Activated naive CD4-positive, alpha-beta T cell treated with anti-CD3 and anti-CD28 coated beads, Interleukin-2, amount 50 U/mL, for 16 hours (primary cell): ENCODE results near the gene MCM3AP.
"Not testable (repeated sequence)": the region's sequence is repeated elsewhere in the genome, so short reads cannot be mapped to it uniquely, and the experiment has no call there.

Experiments
- DNase-seq: peaks from one replicate; pipeline ENCODE4 v3.0.0-alpha.2; 2020

The MCM3AP gene

DNA sequence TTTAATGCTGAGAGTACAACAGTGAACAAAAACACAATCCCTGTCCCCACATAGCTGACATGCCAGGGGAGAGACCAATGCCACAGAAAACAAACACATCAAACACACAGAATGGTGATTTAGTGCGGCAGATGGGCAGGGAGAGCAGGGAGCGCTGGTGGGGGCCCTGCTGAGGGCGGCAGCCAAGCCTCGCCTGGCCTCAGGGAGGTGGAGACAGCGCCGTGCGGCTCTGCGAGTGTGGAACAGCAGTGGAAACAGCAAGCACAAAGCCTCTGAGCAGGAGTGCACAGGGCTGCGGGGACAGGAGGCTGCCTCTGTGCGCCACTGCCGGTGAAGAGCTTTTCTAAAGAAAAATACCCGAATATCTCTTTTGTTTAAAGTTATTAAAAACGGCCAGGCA lies 17.0 kb downstream of the MCM3AP start:
- no peak for DNase-seq

DNA sequence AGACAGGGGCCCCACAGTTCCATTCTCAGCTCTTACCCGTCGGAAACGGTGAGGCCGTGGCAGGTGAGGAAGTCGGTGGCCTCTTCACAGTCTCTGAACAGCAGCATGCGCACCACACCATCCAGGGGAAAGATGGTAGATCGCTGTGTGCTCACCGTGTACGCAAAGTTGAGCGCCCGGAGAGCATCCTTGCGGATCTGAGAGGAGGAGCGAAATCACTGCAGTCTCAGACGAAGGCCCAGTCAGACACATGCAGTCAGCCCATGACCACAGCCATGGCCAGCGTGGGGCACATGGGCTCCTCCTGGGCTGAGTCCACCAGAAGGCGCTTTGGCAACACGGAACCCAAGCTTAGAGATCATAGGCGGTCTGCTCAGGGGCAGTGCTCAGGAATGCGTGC lies 18.5 kb downstream of the MCM3AP start:
- no peak for DNase-seq

DNA sequence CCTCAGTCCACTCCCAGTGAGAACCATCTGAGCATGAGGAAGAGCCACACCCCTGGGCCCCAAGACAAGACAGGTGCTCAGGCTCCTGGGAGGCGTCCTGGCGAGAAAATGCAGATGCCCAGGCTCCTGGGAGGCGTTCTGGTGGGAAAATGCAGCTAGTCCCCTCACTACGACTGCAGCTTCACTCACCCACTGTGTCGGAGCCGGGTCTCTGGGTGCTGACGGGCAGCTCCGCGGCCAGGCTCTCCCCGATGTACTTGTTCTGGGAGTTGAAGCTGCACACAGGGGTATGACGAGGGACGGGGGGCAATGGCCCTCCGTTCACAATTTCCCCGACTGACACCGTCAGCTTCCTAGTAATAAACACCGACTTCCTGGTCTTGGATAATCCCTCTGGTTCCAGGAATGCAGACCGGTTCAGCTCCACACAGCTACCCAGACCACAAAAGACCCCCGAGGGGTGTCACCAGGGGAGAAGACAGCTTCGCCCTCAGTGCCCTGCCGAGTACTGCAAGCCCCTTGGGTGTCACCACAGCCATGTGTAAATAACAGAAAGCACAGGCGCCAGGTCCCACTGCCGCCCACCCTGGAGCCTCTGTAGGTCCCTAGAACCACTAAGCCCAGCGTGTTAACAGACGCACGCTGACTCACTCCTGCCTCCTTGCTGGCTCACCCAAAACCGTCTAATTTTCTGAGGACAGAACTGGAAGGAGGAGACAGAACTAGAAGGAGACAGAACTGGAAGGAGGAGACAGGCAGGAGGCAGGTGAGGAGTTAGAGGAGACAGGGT lies 19.5 kb downstream of the MCM3AP start:
- DNase-seq: no peak

GRCh38 chr21:46264690-46265144 lies 20.7 kb downstream of the MCM3AP start:
- no peak for DNase-seq

DNA sequence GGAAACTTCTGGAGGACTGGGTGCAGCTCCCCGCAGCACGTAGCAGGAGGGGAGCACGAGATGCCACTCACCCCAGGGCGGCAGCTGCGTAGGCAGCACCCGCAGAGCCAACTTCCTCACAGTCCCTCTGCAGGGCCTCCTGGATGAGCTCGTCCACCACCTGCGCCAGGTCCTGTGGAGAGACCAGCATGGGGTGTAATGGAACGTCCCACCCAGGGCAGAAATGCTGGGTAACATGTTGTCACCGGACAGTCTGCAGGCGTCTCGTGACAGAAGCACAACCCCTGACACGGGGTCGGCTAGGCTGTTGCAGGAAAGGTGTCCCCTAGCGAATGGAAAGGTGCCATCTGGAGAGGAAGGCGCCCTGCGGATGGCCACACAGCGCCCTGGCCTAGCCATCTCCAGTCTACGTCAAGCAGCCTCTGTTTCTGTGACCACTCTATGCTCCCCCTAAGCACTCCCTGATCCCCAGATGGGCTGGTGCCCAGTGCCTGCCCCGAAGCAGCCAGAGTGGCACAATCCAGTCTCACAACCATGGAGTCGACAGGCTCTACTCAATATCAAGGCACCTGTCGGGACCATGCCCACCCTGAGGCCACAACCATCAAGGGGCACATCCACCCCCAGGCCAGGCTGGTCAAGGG lies 21.2 kb downstream of the MCM3AP start:
- DNase-seq: no peak

DNA sequence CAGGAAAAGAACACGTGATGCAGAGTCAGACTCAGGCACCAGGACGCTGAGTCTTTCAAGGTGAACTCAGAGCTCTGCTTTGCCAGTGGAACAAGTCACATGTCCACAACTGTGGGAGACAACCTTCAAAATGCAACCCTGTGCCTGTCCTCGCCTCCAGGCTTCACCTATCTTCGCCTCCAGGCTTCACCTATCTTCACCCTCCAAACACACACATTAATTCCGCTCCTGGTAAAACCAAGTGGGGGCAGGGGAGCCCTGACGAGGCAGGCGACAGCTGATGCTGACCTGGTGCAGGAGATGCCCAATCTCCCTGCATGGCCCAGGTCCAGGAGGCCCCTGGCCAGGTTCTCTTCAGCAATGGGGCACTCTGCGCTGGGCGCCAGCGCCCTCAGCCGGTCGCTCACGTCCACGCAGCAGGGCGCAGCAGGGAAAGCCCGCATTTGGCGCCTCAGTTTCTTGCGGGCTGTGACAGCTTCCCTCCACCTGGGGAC lies 28.9 kb downstream of the MCM3AP start:
- DNase-seq: no peak

DNA sequence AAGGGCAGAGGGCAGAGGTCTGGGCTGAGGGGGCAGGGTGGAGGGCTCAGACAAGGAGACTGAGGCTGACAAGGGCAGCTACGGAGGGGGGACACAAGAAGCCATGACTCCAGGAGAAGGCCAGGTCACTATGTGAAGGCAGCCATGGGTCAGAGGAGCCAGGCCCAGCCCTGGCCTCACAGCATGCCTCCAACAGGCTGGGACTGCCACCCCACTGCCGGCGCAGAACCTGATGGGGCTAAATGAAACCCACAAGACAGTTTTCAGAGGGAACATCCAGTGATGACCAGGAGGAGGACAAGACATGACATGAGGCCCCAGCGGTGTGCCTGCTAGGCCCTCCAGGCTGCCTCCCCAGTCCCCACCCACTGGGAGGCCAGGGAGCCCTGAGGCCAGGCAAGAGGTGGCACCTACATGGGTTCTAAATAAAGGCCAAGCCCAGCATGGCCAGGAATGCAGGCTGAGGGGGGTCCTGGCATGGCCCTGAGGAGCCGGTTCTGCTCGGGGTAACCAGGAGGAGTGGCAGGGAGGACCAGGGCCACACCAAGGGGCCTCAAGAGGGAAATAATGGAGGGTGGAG lies 29.6 kb downstream of the MCM3AP start:
- no peak for DNase-seq

DNA sequence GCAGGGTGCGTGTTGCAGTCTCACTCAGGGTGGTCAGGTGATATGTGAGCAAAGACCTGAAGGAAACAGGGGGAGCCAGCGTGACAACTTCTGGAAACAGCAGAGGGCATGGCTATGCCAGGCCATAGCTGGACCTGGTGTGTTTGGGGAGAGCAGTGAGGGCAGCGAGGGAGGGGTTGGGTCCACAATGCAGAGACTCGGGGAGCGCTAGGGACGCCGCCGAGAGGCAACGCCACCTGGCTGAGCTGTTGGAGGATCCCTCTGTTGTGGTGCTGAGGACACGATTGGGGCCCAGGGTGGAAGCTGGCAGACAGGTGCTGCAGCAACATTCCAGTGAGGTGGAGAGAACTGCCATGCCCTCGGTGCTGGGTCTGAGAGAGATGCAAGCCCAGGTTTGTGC lies 30.2 kb downstream of the MCM3AP start:
- DNase-seq: no peak

DNA sequence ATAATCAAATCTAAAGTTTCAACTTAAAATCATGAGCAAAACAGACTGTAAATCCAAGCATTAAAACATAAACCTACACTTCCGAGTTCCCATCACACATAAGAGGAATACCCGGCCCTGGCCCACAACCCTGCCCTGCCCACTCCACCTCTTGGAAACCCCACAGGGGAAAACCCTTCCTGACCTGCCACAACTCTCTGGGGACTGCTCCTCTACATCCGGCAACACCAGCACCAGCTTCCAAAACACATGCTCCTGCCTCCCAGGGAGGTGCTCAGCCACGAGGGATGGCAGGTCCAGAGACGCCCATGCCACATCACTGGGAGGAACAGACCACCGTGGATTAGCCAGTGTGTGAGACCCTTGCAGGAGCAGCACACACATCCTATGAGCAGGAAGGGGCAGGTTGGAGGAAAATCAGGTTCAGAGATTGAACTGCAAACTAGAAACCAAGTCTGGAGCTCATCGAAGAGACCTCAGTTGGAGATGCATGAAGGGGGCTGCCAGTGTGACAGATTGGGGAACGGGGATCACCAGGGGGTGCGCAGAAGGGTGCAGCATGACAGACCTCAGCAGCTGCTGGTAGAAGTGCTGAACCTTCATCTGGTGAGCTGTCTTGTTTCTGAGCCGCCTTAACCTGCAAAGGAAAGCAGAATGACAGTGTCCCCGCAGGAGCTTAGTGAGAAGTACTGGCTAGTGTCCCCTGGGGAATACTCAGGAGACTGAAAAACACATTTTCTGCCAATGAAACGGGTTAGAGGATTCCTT lies 31.0 kb downstream of the MCM3AP start:
- no peak for DNase-seq

DNA sequence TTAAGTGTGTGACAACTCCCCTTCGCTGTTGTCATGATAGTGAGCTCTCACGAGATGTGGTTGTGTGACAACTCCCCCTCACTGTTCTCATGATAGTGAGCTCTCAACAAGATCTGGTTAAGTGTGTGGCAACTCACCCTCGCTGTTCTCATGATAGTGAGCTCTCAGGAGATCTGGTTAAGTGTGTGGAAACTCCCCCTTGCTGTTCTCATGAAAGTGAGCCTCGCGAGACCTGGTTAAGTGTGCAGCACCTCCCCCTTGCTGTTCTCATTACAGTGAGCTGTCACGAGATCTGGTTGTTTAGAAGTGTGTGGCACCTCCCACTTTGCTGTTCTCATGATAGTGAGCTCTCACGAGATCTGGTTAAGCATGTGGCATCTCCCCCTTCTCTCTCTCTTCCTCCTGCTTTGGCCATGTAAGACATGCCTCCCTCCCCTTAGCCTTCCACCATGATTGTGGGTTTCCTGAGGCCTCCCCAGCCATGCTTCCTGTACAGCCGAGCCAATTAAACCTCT lies 31.7 kb downstream of the MCM3AP start:
- DNase-seq: peak; percentile 53

- DNase-seq: no peak
Observed at GRCh38 chr21:46252840-46253239, 32.6 kb downstream of the MCM3AP start.

DNA sequence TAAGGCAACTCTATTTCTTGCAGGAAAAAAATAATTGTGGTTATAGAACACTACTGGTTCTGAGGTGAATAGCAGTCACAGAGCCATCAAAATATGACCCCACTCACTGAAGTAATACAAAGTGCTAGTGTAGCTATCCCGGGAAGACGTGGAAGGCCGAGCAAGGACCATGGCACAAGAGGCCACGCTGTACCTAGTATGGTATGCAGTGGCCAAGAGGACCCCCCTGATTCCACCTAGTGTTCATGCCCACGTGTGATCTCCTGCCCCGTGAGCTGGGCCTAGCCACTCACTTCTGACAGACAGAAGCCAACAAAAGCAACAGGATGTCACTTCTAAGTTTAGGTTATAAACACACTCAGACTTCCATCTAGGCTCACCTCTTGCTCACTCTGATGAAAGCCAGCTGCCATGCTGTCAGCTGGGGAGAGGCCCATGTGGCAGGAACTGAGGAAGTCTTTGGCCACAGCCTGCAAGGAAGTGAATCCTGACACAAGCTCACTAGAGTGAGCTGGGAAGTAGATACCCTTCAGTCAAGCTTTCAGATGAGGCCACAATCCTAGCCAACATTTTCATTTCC lies 35.2 kb downstream of the MCM3AP start:
- no peak for DNase-seq

DNA sequence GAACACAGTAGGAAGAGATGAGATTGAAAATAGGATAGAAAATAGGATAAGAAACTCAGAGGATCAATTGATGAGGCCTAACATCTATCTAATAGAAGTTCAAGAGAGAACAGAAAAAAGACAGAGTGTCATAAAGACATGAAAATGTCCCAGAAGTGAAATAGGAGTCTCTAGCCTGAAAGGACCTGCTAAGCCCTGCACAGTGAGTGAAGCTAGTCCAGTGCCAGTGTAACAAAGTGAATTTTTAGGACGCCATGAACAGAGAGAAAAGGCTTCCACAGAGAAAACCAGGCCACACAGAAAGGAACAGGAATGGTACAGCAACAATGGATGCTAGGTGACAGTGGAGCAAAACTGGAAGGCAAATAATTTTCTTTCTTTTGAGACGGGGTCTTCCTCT lies 36.6 kb downstream of the MCM3AP start:
- no peak for DNase-seq

- no peak for DNase-seq
Observed at GRCh38 chr21:46248422-46248782, 37.0 kb downstream of the MCM3AP start.

- DNase-seq: no peak
Observed at GRCh38 chr21:46247699-46248421, 37.6 kb downstream of the MCM3AP start.

DNA sequence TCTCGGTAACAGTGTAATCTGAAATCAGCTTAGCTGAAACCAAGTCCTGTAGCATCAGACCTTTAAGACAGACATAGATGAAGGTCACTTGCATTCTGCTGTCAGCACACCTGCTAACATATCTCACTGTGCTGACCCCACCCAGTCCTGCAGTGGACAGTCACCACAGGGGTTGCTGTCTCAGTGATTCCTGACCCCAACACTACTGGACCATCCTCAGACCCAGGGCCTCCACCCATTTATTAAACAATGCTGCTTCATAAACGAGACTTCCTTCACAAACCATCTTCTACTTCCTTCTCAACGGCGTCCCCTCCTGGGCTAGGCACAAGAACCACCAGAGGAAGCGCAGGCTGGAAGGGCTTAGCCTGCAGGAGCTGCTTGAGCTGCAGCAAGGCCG lies 39.1 kb downstream of the MCM3AP start:
- DNase-seq: no peak

- DNase-seq: no peak
Observed at GRCh38 chr21:46245213-46245915, 40.0 kb downstream of the MCM3AP start.

- no peak for DNase-seq
Observed at GRCh38 chr21:46244602-46245001, 40.8 kb downstream of the MCM3AP start.

DNA sequence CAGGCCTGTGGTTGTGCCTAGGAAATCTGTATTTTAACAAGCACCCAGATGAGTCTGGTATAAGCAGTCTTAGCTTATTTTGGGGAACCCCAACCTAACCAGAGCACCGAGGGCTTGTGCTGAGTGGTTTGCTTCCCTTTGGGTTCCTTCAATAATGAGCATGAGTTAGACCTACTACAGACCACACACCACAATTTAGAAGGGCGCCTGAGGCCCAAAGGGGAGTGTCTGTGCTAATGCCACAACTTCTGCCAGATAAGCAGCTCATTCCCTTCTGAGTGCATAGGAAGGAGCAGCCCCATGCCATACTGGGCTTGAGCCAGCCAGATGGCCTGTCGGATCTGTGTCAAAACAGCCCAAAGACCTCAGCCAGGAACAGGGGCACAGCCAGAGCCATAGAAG lies 41.5 kb downstream of the MCM3AP start:
- DNase-seq: no peak

- DNase-seq: no peak
Observed at GRCh38 chr21:46243325-46243724, 42.1 kb downstream of the MCM3AP start.

DNA sequence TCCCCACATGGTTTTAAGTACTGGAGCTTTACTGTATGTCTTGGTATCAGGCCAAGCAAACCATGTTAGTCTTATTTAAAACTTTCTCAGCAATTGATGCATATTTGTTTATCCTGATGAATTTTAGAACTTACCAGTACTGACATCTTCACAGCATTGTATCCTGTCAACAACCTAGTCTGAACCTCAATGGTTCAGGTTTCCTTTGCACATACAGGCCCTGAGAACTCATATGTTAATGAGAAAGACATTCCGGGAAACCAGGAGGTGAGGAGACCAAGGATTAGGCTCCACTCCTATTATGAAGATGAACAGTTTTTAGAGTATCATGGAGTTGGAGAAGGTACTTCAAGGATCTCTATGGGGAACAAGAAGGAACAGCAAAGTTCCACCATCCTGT lies 43.8 kb downstream of the MCM3AP start:
- not testable (repeated sequence) for DNase-seq
